Measurements from ENCODE around the gene SIAH1. TPM values are rescaled to one million over a fixed set of nuclear protein-coding genes. Genes with fewer than 3 reads are reported as not detected.

Gene SIAH1
- total RNA-seq, 1 experiment from 2014 or later: 22.7 TPM

DNA sequence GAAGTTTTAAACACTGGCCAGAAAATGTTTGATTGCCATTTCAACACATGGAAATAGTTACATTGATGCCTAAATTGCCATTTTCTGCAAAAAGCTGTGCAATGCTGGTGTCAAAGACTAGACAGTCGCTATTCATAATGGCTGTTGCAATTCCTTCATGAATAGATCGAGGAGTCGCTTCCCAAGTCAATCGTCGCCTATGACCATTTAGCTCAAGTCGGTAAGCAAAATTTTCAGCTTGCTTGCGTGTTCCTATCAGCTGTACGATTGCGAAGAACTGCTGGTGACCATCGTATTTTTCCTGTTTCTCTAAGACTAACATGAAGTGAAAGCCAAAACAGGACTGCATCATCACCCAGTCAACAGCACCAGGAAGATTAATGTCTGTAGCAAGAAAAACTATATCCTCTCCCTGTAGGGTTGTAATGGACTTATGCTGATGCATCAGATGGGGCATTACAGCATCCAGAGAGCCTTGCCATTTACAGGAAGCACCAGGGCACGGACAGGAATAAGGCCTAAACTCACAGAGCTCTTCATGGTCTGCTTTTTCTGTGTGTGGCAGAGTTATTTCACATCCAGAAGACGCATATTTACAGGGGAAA, 23.6 kb downstream of the SIAH1 start (continued):
- no peak for TF ChIP-seq CBX3 (IDR thresholded peaks at IDR 0.05; ENCODE audit: low read depth)
- no peak for TF ChIP-seq SP1 (IDR thresholded peaks at IDR 0.05; ENCODE audit: low read depth)

DNA sequence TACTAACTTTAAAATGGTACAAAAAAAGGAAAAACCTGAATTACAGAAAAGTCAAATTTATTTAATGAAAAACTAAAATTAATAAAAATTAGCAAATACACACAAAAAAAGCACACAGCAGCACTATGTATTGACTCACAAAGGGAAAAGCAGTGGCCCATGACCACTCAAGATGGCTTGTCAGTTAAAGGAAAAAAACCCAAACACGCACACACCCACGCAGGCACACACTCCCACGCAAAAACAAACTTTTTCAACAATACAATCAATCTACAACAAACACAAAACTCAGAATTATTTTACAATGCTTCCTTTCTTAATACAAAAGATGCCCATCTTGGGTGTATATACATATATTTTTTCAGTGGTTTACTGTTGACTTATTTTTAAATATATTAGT, 24.2 kb downstream of the SIAH1 start:
- POLR2A ChIA-PET: no interaction called here

More for the DNA sequence above, 24.2 kb downstream of the SIAH1 start:
- H3K9me2 ChIP-seq (ENCODE audit: insufficient read depth): no peaks in the 10 kb centered on the region
- ChIA-PET RAD21 (ENCODE audit: low non-redundant PET in 1 of 2, low total read pairs in 2 of 2, uncharacterized antibody in 2 of 2, unreplicated experiment in 2 of 2) (no interaction called here), CTCF (interaction anchor here (1.8 kb wide), 1 partner anchor 262 kb away, joined by 5 read pairs; no protein-coding TSS in a partner anchor)
- TF ChIP-seq, protein P1, sequence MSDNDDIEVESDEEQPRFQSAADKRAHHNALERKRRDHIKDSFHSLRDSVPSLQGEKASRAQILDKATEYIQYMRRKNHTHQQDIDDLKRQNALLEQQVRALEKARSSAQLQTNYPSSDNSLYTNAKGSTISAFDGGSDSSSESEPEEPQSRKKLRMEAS (IDR thresholded peaks at IDR 0.05): no peak
- TF ChIP-seq, protein P2, sequence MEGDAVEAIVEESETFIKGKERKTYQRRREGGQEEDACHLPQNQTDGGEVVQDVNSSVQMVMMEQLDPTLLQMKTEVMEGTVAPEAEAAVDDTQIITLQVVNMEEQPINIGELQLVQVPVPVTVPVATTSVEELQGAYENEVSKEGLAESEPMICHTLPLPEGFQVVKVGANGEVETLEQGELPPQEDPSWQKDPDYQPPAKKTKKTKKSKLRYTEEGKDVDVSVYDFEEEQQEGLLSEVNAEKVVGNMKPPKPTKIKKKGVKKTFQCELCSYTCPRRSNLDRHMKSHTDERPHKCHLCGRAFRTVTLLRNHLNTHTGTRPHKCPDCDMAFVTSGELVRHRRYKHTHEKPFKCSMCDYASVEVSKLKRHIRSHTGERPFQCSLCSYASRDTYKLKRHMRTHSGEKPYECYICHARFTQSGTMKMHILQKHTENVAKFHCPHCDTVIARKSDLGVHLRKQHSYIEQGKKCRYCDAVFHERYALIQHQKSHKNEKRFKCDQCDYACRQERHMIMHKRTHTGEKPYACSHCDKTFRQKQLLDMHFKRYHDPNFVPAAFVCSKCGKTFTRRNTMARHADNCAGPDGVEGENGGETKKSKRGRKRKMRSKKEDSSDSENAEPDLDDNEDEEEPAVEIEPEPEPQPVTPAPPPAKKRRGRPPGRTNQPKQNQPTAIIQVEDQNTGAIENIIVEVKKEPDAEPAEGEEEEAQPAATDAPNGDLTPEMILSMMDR (IDR thresholded peaks at IDR 0.05 in 2 of 3, conservative IDR thresholded peaks at IDR 0.05 in 1 of 3; ENCODE audit: borderline replicate concordance in 1 of 3, insufficient read depth in 1 of 3, low read depth in 2 of 3, low read length in 2 of 3): no peak
- TF ChIP-seq EZH2 (IDR thresholded peaks at IDR 0.05): no peak
- TF ChIP-seq ZNF274 (IDR thresholded peaks at IDR 0.05; ENCODE audit: low read depth, low read length): no peak
- TF ChIP-seq TCF7L2 (IDR thresholded peaks at IDR 0.05; ENCODE audit: borderline replicate concordance, extremely low read depth, insufficient read depth, insufficient read length): no peak
- TF ChIP-seq SIN3A (IDR thresholded peaks at IDR 0.05; ENCODE audit: low read depth): no peak
- no peak overlapping the region for H3K27ac ChIP-seq (ENCODE audit: low read depth, low read length)
- intact Hi-C loops (cut with micrococcal nuclease): no loop called here
- H3K79me2 ChIP-seq (ENCODE audit: insufficient read depth, low read length): peaks cover 91% of the 10 kb centered on the region
- DNase-seq (ENCODE audit: low read depth, low spot score) (no peak), ATAC-seq (no peak)
- BruUV-seq (replicated peaks): no TSS peak
- peaks cover 8 to 10% of the 10 kb centered on the region in 2 experiments for H3K4me1 ChIP-seq (ENCODE audit: control insufficient read depth in 1 of 2, insufficient read depth in 2 of 2, low read length in 2 of 2)
- H3K9ac ChIP-seq (ENCODE audit: low read length): no peak overlapping the region
- H3K4me2 ChIP-seq (ENCODE audit: low read length): no peak overlapping the region
- H3K4me3 ChIP-seq (replicated peaks in 1 of 2; ENCODE audit: low read depth in 1 of 2, low read length in 2 of 2): no peak overlapping the region
- peaks cover 2 to 7% of the 10 kb centered on the region in 2 experiments; a peak in 2 of 4 replicates for H3K36me3 ChIP-seq (ENCODE audit: control insufficient read depth in 1 of 2, insufficient read depth in 2 of 2, low read length in 2 of 2)
- H2AFZ ChIP-seq (ENCODE audit: low read depth, low read length, poor library complexity, severe bottlenecking): no peak overlapping the region
- peaks cover 6% of the 10 kb centered on the region; the same call in 1 of the 2 replicates for H4K20me1 ChIP-seq (ENCODE audit: insufficient read depth)
- no peaks in the 10 kb centered on the region for H3K27me3 ChIP-seq (ENCODE audit: insufficient read depth, low read length)
- no peaks in the 10 kb centered on the region for H3K9me3 ChIP-seq (ENCODE audit: control insufficient read depth in 1 of 2, insufficient read depth in 1 of 2, low read depth in 1 of 2, low read length in 2 of 2)
